GM18873 (cell line): Measurements from ENCODE around the gene FBXL7.

Experiments
- ATAC-seq: cut with Tn5 transposase; IDR thresholded peaks from one replicate; pipeline ENCODE4 v1.9.1; 2021; ENCODE audit warnings: mild to moderate bottlenecking, moderate library complexity, moderate number of reproducible peaks; ENCODE audit not compliant: unreplicated experiment, low FRiP score

Gene FBXL7

DNA sequence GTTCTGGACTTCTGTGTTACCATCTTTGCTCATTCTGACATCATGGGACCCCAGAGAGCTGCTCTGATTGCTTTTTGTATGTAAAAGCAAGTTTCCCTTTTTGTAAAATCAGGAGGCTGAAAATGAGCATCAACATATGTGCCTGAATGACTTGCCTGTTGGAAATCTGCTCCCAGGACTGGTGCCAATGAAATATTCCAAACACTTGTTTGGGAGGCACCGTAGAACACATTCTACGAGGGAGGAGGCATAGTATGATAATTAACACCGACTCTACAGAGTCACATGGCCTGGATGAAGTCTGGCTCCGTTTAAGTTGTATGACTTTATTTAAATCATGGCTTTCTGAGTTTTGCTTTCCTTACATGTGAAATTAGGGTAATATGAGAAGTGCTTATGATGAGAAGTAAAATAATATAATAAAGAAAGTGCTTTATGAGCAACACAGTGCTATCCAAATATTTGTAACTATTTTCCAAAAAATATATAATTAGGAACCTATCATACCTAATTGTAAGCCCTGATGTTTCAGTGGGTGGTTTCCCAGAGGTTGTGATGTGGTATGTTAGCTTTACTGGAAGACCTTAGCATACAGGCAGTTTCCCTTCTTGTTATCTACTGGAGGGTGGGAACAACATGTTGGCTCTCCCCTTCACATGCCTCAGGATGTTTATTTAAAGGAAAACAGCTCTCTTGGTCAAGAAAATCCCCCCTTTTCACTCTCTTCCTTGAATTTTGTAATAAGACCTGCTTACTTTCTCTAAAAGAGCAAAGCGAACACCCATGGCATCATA lies 238.1 kb downstream of the FBXL7 start:
- no peak for ATAC-seq

DNA sequence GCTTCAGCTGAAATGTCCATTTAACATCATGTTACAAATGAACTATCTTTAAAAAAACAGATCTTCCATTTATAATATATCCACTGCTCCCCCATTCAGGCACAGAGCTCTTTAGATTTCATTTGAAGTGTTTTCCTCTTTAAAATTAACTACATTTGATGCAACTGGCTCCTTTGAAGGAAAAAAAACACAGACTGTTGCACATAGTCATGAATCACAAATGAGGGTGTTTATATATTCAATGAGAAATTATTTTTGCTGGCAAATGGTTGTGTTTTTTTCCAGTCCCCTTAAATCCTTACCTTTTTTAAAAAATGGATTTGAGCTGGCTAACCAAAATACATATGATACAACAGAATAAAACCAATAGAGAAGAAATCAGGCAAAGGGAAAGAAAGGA lies 240.4 kb downstream of the FBXL7 start:
- ATAC-seq: no peak

- ATAC-seq: no peak
Measured at GRCh38 chr5:15741591-15741990, 241.6 kb downstream of the FBXL7 start.

- no peak for ATAC-seq
Measured at GRCh38 chr5:15746833-15747232, 246.9 kb downstream of the FBXL7 start.

GRCh38 chr5:15748266-15748665 lies 248.3 kb downstream of the FBXL7 start:
- no peak for ATAC-seq

- no peak for ATAC-seq
Measured at GRCh38 chr5:15752663-15753285, 252.8 kb downstream of the FBXL7 start.

GRCh38 chr5:15753752-15754151 lies 253.8 kb downstream of the FBXL7 start:
- ATAC-seq: no peak

GRCh38 chr5:15757103-15757502 lies 257.1 kb downstream of the FBXL7 start:
- no peak for ATAC-seq

DNA sequence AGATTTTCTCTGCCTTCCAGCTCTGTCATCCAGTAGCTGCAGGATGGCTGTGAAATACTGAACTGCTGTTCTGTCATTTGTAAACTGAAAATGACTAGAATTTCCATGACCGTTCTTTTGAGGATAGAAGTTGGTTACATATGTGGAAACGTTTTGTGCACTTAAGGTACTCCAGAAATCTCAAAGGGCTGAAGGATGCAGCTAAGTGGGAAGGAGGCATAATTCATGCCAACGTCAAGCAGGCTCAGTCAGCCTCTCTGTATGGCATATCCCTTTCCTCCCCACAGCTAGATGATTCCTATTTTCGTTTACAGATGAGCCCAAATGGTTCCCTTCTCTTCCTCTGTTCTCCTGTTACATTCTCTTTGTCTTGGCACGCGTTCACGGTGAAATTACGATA lies 257.6 kb downstream of the FBXL7 start:
- ATAC-seq: no peak

GRCh38 chr5:15762668-15763067 lies 262.7 kb downstream of the FBXL7 start:
- no peak for ATAC-seq

DNA sequence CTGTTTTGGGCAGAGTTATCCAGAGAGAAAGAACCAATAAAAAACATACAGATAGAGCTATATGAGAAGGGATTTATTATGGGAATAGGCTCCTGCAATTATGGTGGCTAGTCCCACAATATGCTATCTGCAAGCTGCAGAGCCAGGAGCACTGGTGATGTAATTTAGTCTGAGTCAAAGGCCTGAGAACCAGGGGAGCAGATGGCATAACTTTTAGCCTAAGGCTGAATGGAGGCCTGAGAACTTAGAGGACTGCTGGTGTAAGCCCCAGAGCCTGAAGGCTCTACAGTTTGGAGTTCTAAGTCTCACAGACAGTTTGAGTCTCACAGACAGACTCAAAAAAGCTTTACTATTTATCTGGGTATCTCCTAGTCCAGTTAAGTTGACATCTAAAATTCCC lies 263.8 kb downstream of the FBXL7 start:
- ATAC-seq: no peak

GRCh38 chr5:15768936-15769335 lies 269.0 kb downstream of the FBXL7 start:
- ATAC-seq: no peak

- ATAC-seq: no peak
Measured at GRCh38 chr5:15772131-15772530, 272.2 kb downstream of the FBXL7 start.

- no peak for ATAC-seq
Measured at GRCh38 chr5:15774632-15775031, 274.7 kb downstream of the FBXL7 start.

- ATAC-seq: no peak
Measured at GRCh38 chr5:15776346-15776745, 276.4 kb downstream of the FBXL7 start.

DNA sequence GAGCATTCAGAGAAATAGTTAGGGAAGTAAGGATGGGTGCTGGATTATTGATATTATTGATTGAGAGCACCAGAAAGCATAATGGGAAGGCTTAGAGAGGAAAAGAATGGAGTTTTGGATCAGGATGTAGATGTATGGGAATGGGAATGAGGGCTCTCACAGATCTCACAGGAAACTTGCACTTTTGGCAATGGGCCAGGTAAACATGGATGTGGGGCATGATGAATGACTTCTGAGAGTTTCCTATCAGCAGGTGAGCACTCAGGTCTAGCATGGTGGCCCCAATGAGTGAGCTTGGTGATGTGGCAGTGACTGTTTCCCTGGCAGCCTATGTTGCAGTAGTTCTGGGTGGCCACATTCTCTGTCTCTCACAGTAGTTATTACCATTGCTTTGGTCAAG lies 283.8 kb downstream of the FBXL7 start:
- no peak for ATAC-seq

GRCh38 chr5:15785531-15785981 lies 285.6 kb downstream of the FBXL7 start:
- ATAC-seq: no peak

- ATAC-seq: no peak
Measured at GRCh38 chr5:15786326-15786725, 286.3 kb downstream of the FBXL7 start.

DNA sequence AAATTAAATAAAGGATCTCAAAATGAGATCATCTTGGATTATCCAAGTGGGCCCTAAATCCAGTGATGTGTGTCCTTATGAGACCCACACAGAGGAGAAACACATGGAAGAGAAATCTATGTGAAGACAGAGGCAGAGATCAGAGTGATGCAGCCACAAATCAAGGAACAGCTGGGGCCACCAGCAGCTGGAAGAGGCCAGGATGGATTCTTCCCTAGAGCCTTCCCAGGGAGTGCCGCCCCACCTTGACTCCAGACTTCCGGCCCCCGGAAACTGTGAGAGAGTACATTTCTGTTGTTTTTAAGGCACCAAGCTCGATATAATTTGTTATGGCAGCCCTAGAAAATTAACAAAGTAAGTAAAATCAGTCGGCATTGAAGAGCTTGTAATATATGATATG lies 286.9 kb downstream of the FBXL7 start:
- ATAC-seq: no peak

DNA sequence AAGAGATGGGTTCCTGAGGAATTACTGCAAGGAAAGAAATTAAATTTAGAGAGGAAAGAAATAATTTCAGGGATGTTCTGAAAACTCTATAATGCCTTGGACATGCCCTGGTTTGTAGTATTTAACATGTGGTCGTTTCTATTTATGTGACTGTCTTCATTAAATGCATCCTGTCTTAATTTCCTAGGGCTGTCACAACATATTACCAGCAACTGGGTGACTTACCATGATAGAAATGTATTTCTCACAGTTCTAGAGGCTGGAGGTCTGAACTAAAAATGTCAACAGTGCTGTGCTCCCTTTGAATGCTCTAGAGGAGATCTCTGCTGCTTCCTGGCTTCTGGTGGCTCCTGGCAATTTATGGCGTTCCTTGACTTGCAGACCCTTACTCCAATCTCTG lies 287.7 kb downstream of the FBXL7 start:
- ATAC-seq: no peak

GRCh38 chr5:15789642-15790041 lies 289.7 kb downstream of the FBXL7 start:
- ATAC-seq: no peak

DNA sequence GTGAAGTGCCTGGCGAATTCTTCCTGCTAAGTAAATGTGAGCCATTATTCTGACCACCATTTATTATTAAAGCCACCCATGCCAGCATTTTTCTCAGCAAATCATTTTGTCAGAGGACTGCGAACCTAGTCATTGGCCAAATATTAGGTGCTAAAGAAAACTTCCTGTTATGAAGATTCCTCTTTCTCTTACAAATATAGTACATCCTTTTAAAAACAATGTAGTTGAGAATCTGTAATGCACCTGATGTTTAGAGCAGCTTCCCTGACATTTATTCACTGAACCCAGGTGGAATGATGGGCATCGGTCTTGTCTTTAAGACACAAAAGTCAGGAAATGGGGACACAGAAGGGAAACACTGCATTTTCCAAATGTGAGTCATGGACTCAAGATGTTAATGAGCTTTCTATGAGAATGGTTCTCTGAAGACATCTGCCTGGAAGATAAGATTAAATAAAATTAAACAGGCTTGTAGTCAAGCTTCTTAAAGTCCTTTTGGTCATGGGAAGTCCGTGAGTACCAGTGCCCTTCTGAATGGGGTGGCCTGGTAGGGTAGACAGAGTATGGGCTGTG lies 290.6 kb downstream of the FBXL7 start:
- no peak for ATAC-seq
